ENCODE data around the gene BRWD1. TPM values are rescaled to one million over a fixed set of nuclear protein-coding genes. Genes with fewer than 3 reads are reported as not detected.

The BRWD1 gene
- polyA plus RNA-seq, 1 donor from 2014 or later: 246 TPM

GRCh38 chr21:39350094-39351005 lies 36.9 kb upstream of the BRWD1 start:
- peak overlapping the region; percentile 76 for H3K9ac ChIP-seq (ENCODE audit: low read length)
- no peaks in the 10 kb centered on the region for H3K9me2 ChIP-seq (ENCODE audit: insufficient read depth, low read length)
- peak overlapping the region; percentile 93 for H2AFZ ChIP-seq (ENCODE audit: low read depth, low read length)
- peaks cover 2% of the 10 kb centered on the region for H3F3A ChIP-seq (ENCODE audit: insufficient read depth, low read length, poor library complexity, severe bottlenecking)
- H3K4me2 ChIP-seq (ENCODE audit: low read length): peak overlapping the region; percentile 15
- H3K79me2 ChIP-seq (replicated peaks; ENCODE audit: insufficient read depth, low read length): peaks cover 29% of the 10 kb centered on the region
- no peaks in the 10 kb centered on the region for H3K36me3 ChIP-seq (ENCODE audit: insufficient read depth, low read length)
- H4K20me1 ChIP-seq (ENCODE audit: insufficient read depth): peaks cover 7% of the 10 kb centered on the region
- peak overlapping the region; percentile 69 for H3K4me3 ChIP-seq (ENCODE audit: low read length)
- no peaks in the 10 kb centered on the region for H3K27me3 ChIP-seq (ENCODE audit: insufficient read depth, low read depth, low read length)
- H3K27ac ChIP-seq (ENCODE audit: low read length): peak overlapping the region; percentile 93
- TF ChIP-seq POLR2AphosphoS5 (IDR thresholded peaks at IDR 0.05) (no peak), EP300 (conservative IDR thresholded peaks at IDR 0.05; ENCODE audit: poor library complexity, severe bottlenecking) (no peak), MXI1 (conservative IDR thresholded peaks at IDR 0.05; ENCODE audit: poor library complexity, severe bottlenecking) (no peak), RAD21 (conservative IDR thresholded peaks at IDR 0.05) (no peak), TAF1 (IDR thresholded peaks at IDR 0.05; ENCODE audit: low read depth) (no peak), EZH2 (IDR thresholded peaks at IDR 0.05; ENCODE audit: borderline replicate concordance, insufficient read depth, low read length, poor library complexity, severe bottlenecking) (no peak), REST (IDR thresholded peaks at IDR 0.05; ENCODE audit: borderline replicate concordance) (no peak), CTCF (IDR thresholded peaks at IDR 0.05; ENCODE audit: poor library complexity, severe bottlenecking) (no peak), SMC3 (conservative IDR thresholded peaks at IDR 0.05; ENCODE audit: poor library complexity) (no peak)
- H3K9me3 ChIP-seq (ENCODE audit: low read length): no peaks in the 10 kb centered on the region

- Histone ChIP-seq H3K4me2 (ENCODE audit: low read length) (peak overlapping the region; percentile 15), H3K79me2 (replicated peaks; ENCODE audit: insufficient read depth, low read length) (peaks cover 38% of the 10 kb centered on the region), H2AFZ (ENCODE audit: low read depth, low read length) (peak overlapping the region; percentile 93)
Measured at GRCh38 chr21:39349211-39350093, 36.0 kb upstream of the BRWD1 start.

More at GRCh38 chr21:39349211-39350093, 36.0 kb upstream of the BRWD1 start:
- H3K27me3 ChIP-seq (ENCODE audit: insufficient read depth, low read depth, low read length): no peaks in the 10 kb centered on the region
- peak overlapping the region; percentile 93 for H3K27ac ChIP-seq (ENCODE audit: low read length)
- H3K9me2 ChIP-seq (ENCODE audit: insufficient read depth, low read length): no peaks in the 10 kb centered on the region
- TF ChIP-seq POLR2AphosphoS5 (IDR thresholded peaks at IDR 0.05) (peak; percentile 54), TAF1 (IDR thresholded peaks at IDR 0.05; ENCODE audit: low read depth) (no peak), RAD21 (conservative IDR thresholded peaks at IDR 0.05) (peak; percentile 15), EP300 (conservative IDR thresholded peaks at IDR 0.05; ENCODE audit: poor library complexity, severe bottlenecking) (peak; percentile 30), MXI1 (conservative IDR thresholded peaks at IDR 0.05; ENCODE audit: poor library complexity, severe bottlenecking) (peak; percentile 4)
- no peaks in the 10 kb centered on the region for H3K36me3 ChIP-seq (ENCODE audit: insufficient read depth, low read length)
- H4K20me1 ChIP-seq (ENCODE audit: insufficient read depth): peaks cover 9% of the 10 kb centered on the region
- peak overlapping the region; percentile 69 for H3K4me3 ChIP-seq (ENCODE audit: low read length)
- H3K9me3 ChIP-seq (ENCODE audit: low read length): no peaks in the 10 kb centered on the region
- peak overlapping the region; percentile 76 for H3K9ac ChIP-seq (ENCODE audit: low read length)
- H3F3A ChIP-seq (ENCODE audit: insufficient read depth, low read length, poor library complexity, severe bottlenecking): peaks cover 2% of the 10 kb centered on the region

Measured in neural cell (in vitro differentiated cells).